ENCODE results near the gene CNTNAP1. TPM values are rescaled to one million over a fixed set of nuclear protein-coding genes. Genes with fewer than 3 reads are reported as not detected.

Gene CNTNAP1
- total RNA-seq, 1 donor from 2014 or later, result 17.0 TPM

DNA sequence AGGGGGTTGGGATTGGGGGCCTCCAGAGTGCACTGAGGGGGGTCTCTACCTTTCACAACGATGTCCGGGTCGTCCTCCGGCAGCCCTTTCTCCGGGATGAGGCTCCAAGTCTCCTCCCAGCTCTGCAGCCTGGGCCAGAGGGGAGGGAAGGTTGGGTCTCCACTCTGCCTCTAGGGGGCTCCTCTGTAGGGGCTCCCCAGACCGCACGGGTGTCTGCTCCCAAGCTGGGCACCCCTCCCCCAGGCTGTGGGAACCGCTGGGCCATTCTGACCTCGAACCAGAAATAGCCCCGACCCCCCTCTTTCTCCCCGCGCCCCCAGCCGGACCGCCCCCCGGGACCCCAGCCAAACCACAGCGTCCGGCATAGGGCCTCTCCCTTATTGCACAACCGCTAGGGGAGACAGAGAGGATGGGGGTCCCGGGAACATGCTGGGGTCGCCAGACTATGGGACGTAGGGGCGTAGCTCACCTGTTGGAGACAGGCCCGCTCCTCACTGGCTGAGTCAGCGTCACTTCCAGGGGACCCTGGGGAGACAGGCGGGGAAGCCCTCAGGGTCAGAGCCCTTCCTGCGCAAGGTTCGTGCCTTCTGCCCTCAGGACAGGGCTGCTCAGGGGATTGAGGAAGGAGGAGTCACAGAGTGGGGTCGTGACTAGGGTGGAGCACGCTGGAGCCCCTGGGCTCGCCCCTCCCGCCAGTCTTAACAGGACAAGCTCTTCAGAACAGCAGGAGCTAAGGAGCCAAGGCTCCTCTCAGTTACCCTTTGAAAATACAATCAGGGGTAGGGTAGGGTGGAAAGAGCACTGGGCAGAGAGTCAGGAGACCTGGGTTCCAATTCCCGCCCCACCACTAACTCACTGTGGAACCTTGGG is 8.2 kb upstream of the CNTNAP1 start:
- Mint-ChIP-seq H3K4me1 (peaks cover 35% of the 10 kb centered on the region), H3K36me3 (ENCODE audit: low read depth) (peaks cover 7% of the 10 kb centered on the region), H3K4me3 (peak overlapping the region; percentile 85), H3K27me3 (ENCODE audit: low read depth) (peaks cover 22% of the 10 kb centered on the region), H3K9me3 (no peaks in the 10 kb centered on the region), H3K27ac (ENCODE audit: unreplicated experiment) (no peak overlapping the region)
- no peak for DNase-seq (ENCODE audit: low read depth, low spot score)
- TF ChIP-seq, protein P1, sequence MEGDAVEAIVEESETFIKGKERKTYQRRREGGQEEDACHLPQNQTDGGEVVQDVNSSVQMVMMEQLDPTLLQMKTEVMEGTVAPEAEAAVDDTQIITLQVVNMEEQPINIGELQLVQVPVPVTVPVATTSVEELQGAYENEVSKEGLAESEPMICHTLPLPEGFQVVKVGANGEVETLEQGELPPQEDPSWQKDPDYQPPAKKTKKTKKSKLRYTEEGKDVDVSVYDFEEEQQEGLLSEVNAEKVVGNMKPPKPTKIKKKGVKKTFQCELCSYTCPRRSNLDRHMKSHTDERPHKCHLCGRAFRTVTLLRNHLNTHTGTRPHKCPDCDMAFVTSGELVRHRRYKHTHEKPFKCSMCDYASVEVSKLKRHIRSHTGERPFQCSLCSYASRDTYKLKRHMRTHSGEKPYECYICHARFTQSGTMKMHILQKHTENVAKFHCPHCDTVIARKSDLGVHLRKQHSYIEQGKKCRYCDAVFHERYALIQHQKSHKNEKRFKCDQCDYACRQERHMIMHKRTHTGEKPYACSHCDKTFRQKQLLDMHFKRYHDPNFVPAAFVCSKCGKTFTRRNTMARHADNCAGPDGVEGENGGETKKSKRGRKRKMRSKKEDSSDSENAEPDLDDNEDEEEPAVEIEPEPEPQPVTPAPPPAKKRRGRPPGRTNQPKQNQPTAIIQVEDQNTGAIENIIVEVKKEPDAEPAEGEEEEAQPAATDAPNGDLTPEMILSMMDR (conservative IDR thresholded peaks at IDR 0.05), result peak; percentile 54

DNA sequence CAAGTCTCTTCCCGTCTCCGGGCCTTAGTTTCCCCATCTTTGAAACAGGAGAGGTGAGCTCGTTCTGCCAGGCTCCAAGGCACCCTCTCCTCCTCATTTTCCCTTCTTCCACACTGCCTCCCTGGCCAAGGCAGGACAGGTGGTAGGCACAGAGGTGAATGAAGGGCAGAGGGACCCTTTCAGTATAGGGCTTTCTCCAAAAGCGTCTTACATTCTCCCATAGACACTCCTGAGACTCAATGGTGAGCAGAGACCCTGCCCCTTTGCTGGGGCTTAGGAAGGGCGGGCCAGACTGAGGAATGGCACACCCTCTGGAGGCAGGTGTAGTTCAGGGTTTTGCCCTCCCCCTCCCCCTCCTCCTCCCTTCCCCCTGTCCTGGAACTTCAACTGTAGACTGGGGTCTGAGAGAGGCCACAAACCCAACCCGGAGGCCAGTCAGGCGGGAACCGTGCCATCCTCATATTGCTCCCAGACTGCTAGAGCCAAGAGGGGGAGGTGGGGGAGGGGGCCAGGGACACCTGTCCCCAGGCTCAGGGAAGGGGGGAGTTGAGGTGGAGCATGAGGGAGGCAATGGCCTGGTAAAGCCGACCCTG is 7.5 kb upstream of the CNTNAP1 start:
- H3K27ac Mint-ChIP-seq (ENCODE audit: unreplicated experiment), result no peak overlapping the region

DNA sequence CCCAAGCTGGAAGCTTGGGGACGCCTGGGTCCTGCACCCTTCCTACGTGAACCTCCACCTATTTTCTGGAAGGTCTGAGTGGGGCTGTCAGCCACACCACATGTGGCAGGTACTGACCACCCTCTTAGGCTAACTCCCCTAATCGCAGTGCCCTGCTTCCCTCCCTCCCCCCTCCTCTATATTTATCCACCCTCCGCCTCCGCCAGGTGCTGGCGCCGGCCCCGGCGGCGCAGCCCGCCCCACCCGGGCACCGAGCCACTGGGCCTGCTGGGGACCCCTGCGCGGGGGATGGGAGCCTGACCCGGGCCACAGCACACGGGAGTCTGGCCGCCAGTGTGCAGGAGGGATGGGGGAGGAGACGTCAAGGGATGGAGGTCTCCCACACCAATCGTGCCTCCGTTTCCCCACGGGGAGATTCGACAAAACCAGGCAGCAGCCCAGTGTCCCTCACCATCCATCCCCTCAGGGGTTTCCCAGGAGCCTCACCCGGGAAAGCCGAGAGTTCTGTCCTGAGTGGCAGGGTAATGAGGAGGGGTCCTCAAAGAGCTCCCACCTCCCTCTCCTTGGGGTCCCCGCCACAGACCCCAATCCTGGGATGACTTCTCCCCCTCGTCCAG is 6.9 kb upstream of the CNTNAP1 start:
- Mint-ChIP-seq H3K4me3 (peak overlapping the region; percentile 64), H3K27me3 (ENCODE audit: low read depth) (peaks cover 22% of the 10 kb centered on the region), H3K9me3 (no peaks in the 10 kb centered on the region), H3K36me3 (ENCODE audit: low read depth) (peaks cover 5% of the 10 kb centered on the region), H3K27ac (ENCODE audit: unreplicated experiment) (no peak overlapping the region), H3K4me1 (peaks cover 41% of the 10 kb centered on the region)
- TF ChIP-seq, protein P1 (conservative IDR thresholded peaks at IDR 0.05), result no peak
- DNase-seq (ENCODE audit: low read depth, low spot score), result no peak

More for the DNA sequence above, 7.5 kb upstream of the CNTNAP1 start:
- peaks cover 5% of the 10 kb centered on the region for H3K36me3 Mint-ChIP-seq (ENCODE audit: low read depth)
- H3K27me3 Mint-ChIP-seq (ENCODE audit: low read depth), result peaks cover 22% of the 10 kb centered on the region
- peaks cover 42% of the 10 kb centered on the region for H3K4me1 Mint-ChIP-seq
- TF ChIP-seq, protein P1 (conservative IDR thresholded peaks at IDR 0.05), result no peak
- H3K4me3 Mint-ChIP-seq, result peak overlapping the region; percentile 85
- no peak for DNase-seq (ENCODE audit: low read depth, low spot score)
- H3K9me3 Mint-ChIP-seq, result no peaks in the 10 kb centered on the region

DNA sequence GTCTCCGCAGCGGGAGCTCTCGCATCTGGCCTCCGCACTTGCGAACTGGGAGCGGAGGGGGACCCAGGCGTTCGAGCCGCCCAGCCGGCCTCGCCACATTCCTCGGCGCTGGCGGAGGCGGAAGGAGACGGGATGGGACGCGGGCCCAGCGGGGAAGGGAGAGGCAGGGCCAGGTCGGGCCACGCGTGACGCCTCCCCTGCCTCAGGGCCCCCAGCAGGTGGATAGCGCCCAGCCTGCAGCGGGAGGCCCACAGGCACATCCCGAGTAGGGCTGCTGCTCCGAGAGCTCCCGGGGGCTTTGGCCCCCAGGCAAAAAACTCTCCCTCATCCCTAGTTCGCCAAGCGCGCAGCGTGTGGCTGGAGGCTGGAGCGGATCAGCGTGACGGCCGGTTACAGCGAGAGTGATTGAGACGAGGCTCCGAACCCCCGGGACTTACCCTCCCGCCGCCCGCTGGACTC is 6.3 kb upstream of the CNTNAP1 start:
- Mint-ChIP-seq H3K27me3 (ENCODE audit: low read depth) (peaks cover 19% of the 10 kb centered on the region), H3K4me3 (peak overlapping the region; percentile 97), H3K9me3 (no peaks in the 10 kb centered on the region), H3K4me1 (peaks cover 43% of the 10 kb centered on the region), H3K27ac (ENCODE audit: unreplicated experiment) (peak overlapping the region; percentile 12), H3K36me3 (ENCODE audit: low read depth) (peaks cover 5% of the 10 kb centered on the region)
- no peak for DNase-seq (ENCODE audit: low read depth, low spot score)
- TF ChIP-seq, protein P1 (conservative IDR thresholded peaks at IDR 0.05), result peak; percentile 4

DNA sequence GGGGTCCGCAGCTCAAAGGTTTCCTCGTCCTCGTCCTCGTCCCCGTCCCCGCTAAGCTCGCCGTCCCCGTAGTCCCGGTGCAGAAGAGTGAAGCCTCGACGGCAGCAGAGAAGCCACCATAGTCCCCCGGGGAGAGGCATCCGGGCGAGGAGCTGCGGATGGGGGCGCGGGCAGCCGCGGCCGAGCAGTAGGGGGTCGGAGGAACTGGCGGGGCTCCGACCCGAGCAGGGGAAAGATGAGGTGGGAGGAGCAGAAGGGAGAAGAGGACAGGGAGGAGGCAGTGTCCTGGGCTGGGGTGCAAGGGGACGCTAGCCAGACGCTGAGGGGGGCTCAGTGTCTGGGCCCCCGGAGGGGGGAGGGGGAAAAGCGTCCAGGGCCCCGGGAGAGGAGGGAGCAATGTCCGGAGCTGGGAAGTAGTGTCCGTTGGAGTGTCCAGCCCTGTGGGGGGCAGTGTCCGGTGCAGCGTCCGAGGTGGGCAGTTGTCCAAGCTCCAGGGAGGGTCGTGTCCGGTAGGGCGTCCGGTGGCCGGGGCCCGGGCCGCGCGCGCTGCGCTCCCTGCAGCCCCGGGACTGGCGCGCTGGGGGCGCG is 5.8 kb upstream of the CNTNAP1 start, which contains the start of gene PLEKHH3:
Gene PLEKHH3 (minus strand): TSS at position 571 of the 588 bp plus-strand sequence. CDS start 431 bp downstream, at position 140.
- peak within 1 kb of the TSS; percentile 93 for H3K27ac Mint-ChIP-seq (ENCODE audit: unreplicated experiment)
- peak; percentile 45 for DNase-seq (ENCODE audit: low read depth, low spot score)
- H3K27me3 Mint-ChIP-seq (ENCODE audit: low read depth), result peaks cover 17% of the 10 kb centered on the region
- peaks cover 45% of the 10 kb centered on the region for H3K4me1 Mint-ChIP-seq
- TF ChIP-seq, protein P1 (conservative IDR thresholded peaks at IDR 0.05), result peak; percentile 33
- peak within 1 kb of the TSS; percentile 97 for H3K4me3 Mint-ChIP-seq
- H3K9me3 Mint-ChIP-seq, result no peaks in the 10 kb centered on the region
- peaks cover 3% of the 10 kb centered on the region for H3K36me3 Mint-ChIP-seq (ENCODE audit: low read depth)
